ENCODE results near the gene GPR68.
"Not testable (repeated sequence)": the region's sequence is repeated elsewhere in the genome, so short reads cannot be mapped to it uniquely, and the experiment has no call there.

The GPR68 gene

DNA sequence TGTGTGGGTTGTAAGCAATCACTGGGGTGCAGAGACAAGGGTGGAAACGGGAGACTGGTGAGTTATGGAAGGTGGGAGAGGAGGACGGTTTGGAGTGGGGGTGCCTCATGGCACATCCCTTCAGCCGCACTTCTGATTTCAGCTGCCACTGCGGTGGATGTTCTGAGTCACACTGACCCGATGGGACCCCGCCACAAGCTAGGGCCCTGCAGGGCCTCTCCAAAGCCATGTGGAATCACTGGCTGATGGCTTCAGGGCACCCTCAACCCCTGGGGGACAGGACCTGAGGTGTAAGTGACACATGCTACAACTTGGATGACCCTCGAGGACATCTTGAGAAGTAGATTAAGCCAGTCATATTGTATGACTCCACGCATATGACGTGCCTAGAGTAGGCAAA is 53.7 kb downstream of the GPR68 start:
- DNase-seq (ENCODE audit: low spot score) = no peak

DNA sequence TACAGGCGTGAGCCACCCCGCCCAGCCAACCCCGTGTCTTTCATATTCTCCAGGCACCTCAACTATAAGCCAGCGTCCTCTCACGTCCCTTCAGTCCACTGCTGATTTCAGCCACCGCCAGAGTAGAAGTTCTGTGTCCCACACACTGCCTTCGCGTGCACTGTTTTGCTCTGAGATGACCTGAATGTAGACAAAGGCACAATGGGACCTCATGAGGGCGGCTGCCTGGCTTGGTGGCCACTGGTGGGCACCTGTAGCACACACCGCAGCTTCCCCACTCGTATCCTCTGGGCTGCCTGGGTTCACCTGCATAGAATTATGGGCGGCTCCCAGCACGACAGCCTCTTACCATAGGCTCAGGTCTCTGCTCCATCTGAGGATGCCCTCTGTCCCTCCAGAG is 57.2 kb downstream of the GPR68 start:
- DNase-seq (ENCODE audit: low spot score) = no peak

- no peak for DNase-seq (ENCODE audit: low spot score)
Measured at GRCh38 chr14:91186515-91187066, 57.9 kb downstream of the GPR68 start.

GRCh38 chr14:91185721-91186120 is 58.8 kb downstream of the GPR68 start:
- no peak for DNase-seq (ENCODE audit: low spot score)

- no peak for DNase-seq (ENCODE audit: low spot score)
Measured at GRCh38 chr14:91184559-91184958, 59.9 kb downstream of the GPR68 start.

GRCh38 chr14:91182753-91183152 is 61.8 kb downstream of the GPR68 start:
- DNase-seq (ENCODE audit: low spot score) = not testable (repeated sequence)
